GM23248 (cell line): Measurements from ENCODE around the gene DRD1.

ENCODE experiments used
- EZH2 ChIP-seq: fragments of 200-600 bp; sonication (generic); IDR thresholded peaks from 2 replicates; pipeline ENCODE4 v1.6.1; 2018; ENCODE audit warnings: antibody characterized with exemption, mild to moderate bottlenecking; ENCODE audit not compliant: insufficient read depth, poor library complexity, severe bottlenecking
- EZH2phosphoT487 ChIP-seq: fragments of 200-600 bp; sonication (generic); IDR thresholded peaks from 2 replicates; pipeline ENCODE4 v1.6.1; 2018; ENCODE audit warnings: antibody characterized with exemption, moderate library complexity, mild to moderate bottlenecking, low read depth; ENCODE audit not compliant: insufficient read depth

- TF ChIP-seq EZH2phosphoT487: no peak
- TF ChIP-seq EZH2: no peak
These were observed 8.2 kb upstream of the DRD1 start for GRCh38 chr5:175452166-175452565.
